HG02970 (cell line): ENCODE results near the gene MEP1A.
"Not testable (repeated sequence)": the region's sequence is repeated elsewhere in the genome, so short reads cannot be mapped to it uniquely, and the experiment has no call there.

Experiments used
- ATAC-seq: cut with Tn5 transposase; IDR thresholded peaks from one replicate; pipeline ENCODE4 v1.9.1; 2021; ENCODE audit warnings: mild to moderate bottlenecking, moderate library complexity, moderate number of reproducible peaks; ENCODE audit not compliant: unreplicated experiment, low FRiP score

The MEP1A gene, protein sequence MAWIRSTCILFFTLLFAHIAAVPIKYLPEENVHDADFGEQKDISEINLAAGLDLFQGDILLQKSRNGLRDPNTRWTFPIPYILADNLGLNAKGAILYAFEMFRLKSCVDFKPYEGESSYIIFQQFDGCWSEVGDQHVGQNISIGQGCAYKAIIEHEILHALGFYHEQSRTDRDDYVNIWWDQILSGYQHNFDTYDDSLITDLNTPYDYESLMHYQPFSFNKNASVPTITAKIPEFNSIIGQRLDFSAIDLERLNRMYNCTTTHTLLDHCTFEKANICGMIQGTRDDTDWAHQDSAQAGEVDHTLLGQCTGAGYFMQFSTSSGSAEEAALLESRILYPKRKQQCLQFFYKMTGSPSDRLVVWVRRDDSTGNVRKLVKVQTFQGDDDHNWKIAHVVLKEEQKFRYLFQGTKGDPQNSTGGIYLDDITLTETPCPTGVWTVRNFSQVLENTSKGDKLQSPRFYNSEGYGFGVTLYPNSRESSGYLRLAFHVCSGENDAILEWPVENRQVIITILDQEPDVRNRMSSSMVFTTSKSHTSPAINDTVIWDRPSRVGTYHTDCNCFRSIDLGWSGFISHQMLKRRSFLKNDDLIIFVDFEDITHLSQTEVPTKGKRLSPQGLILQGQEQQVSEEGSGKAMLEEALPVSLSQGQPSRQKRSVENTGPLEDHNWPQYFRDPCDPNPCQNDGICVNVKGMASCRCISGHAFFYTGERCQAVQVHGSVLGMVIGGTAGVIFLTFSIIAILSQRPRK

DNA sequence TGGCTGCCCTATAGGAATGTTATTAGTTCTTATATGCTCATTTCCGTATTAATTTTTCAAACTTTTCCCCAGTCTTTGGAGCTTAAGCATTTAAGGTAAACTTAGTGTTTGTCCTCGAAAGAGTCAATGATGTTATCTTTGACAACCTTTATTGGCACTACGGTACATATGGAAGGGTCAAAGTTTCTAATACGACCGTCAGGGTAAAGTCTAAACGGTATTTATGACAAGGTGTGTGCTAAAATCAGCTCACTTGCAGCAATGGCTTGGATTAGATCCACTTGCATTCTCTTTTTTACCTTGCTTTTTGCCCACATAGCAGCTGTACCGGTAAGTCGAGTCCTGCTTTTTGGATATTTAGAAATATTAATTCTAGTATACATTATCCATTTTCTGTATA, at the start of gene MEP1A:
TSS of gene MEP1A (plus strand) at position 252 of the 400 bp plus-strand sequence. CDS start at position 262, 10 bp downstream.
- ATAC-seq = no peak

DNA sequence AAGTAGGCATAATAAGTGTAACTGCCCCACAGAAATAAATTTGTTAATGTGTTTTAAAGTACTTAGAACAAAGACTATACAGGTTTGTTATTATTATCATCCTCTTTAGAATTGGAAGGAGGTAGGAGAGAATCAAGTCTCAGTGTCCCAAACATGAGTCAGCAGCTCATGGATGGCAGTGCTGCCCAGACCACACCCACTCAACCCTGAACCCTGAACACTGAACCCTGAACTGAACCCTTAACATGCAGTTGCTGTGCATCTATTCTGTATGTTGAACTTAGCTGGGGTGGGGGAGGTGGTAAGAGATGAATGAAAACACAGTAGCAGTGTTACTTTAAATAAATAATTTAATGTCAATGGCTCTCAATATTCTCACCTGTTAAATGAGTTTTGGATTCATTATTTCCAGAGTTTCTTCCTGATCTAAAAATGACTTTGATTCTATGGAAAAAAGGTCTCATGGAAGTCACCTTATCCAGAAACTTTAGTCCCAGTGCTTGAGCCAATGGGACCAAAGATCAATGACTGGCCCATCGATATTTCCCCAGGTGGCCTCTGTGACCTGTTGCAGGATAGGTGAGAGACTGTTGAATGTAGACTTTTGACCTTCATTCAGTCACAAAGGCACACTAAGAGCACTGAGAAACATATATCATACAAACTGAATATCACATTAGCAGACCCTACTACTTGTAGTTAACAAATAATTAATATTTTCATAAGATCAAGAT, 49.6 kb upstream of the MEP1A start:
- ATAC-seq = no peak

DNA sequence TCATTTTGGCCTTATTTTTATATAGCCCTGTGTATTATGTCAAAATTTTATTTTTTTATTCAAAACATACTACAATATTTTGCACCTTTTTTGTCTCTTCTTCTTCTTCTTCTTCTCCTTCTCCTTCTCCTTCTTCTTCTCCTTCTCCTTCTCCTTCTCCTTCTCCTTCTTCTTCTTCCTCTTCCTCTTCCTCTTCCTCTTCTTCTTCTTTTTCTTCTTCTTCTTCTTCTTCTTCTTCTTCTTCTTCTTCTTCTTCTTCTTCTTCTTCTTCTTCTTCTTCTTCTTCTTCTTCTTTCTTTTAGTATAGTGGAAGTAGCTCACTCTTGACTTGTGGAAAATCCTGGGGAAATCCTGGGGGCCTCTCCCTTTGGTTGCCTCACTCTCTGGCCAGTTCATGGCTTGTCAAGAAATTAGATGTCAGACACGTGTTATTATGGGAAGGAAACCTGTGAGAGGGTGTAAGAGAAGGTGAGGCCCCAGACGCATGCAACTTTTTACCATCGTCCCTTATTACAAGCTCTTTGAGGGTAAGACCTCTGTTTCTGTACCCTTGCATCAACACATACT, 48.9 kb upstream of the MEP1A start:
- ATAC-seq = not testable (repeated sequence)

DNA sequence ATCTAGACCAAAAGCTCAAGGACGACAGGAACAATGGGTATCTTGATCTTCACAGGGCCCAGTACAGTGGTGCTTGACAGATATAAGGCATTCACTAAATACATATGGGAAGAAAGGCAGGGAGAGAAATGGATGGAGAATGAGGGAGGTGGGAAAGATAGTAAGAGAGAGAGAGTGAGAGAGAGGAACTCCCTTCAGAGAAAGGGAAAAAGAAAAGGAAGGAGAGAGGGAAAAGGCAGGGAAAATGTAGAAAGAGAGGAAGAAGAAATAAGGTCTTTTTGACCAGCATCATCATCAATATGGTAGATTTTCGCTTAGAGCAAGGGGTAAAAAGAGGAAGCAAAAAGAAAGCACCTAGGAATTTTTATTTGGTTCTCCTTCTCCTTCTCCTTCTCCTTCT, 47.2 kb upstream of the MEP1A start:
- no peak for ATAC-seq

DNA sequence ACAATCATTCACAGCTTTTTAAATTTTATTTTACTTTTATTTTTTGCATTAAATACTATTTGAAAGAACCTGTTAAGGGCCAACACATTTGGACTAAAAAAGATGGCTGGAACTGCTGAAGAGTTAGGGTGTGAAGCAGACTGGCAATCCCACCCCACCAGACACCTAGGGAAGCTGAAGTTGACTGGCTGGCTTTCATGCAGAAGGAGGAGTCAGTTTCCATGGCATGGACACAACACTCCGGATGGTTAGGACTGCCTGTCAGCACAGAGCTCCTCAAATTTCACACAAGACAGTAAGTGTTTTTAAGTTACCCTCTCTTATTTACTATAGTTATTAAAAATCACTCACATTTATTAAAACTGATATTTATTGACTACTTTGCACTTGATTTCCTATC, 46.5 kb upstream of the MEP1A start, which contains the start of gene ANKRD66:
TSS of gene ANKRD66 (plus strand) at position 238 of the 400 bp plus-strand sequence. CDS start 5,016 bp downstream, outside the sequence.
- ATAC-seq = no peak

DNA sequence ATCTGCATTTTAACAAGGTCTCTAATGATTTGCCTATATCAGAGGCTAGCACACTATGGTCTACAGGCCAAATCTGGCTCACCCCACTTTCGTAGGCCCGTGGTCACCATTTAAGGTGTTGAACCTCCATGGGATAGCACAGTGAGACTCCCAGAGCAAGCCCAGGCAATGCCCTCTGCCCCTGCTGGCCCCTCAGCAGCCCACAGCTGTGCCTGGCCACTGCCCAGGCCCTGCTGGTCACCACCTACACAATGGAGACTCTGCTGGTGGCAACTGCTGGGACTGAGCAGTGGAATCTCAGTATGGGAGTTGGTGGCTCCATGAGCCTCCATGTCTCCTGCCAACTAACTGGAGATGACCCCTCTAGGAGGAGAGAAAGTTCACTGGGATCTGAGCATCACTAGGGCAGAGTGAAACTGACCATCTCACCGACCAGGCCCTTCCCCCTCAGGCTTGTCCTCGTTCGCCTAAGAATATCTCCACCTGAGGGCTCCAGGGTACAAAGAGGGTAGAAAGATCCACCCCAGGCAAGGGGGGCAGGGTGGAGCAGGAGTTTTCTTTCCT, 44.2 kb upstream of the MEP1A start:
- no peak for ATAC-seq

DNA sequence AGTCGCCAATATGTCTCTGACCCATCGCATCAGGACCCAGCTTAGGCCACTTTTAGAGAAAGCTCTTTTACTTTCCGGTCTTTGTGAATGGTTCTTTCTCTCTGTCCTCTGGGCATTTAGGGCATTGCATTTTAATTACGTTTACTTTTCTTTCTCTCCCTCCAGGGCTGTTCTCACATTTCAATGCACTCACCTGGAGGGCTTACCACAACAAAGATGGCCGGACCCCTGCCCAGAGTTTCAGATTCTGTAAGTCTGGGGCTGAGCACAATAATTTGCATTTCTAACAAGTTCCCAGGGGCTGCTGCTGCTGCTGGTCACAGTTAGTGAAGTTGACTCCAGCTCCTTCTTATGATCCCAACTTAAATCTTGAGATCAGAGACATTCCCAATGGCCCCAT, 43.5 kb upstream of the MEP1A start:
- ATAC-seq = no peak

DNA sequence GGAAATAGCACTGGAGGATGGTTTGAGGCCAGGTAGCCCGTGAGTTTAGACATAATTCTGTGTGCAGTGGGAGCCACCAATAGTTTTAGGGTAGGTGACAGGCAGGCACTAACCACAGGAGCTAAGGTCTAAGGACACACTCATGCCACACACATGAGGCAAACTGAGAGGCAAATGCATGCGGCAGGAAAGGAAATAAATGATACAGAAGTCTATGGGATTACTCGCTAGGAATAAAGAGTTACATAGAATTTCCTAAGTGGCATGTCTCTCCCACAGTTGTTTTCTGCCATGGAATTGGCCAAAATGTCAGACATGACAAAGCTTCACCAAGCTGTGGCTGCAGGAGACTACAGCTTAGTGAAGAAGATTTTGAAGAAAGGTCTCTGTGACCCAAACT, 41.5 kb upstream of the MEP1A start:
- ATAC-seq = no peak

DNA sequence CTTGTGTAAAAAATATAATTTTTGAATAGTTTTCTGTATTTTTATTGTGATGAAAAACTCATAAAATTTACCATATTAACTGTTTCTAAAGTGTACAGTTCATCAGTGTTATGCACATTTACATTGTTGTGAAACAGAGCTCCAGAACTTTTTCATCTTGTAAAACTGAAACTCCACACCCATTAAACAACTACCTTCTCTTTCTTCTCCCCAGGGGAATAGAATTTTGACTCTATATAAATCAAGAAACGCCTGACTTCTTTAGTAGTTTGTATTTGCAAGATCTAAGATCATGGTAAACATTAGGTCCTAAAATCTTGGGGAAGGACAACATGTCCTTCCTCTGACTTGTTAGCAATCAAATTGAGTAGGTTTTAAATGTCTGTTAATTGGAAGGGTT, 37.3 kb upstream of the MEP1A start:
- ATAC-seq = no peak

DNA sequence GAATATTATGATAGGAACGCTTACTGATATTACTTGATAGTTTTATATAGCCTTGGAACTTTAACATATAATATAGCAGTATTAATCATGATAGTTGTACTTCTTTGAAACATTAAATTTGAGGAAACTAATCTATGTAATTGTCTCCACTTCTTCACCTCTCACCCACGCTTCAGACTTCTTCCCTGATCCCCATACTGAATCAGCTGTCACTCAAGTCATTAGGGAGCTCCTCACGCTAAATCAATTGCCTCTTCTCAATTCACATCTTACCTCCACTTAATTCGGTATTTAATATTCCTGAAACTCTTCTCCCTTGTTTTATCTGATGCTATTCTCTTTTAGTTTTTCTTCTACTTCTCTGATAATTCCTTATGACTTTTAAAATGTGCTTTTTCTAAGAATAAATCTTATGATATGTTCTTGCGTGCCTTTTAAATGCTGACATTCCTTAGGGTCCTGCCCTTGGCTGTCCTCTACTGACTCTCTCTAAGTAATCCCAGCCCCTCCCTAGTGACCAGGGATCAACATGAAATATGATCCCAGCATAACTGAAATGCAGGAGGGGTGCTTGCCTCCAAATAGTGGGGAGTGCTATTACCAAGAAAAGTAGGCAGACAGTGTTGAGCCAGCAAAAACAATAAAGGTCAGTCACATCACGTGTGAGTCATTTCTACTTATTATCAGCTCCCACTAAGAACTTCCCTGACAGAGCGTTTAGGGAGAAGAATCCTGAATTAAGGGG, 36.5 kb upstream of the MEP1A start:
- ATAC-seq = no peak

DNA sequence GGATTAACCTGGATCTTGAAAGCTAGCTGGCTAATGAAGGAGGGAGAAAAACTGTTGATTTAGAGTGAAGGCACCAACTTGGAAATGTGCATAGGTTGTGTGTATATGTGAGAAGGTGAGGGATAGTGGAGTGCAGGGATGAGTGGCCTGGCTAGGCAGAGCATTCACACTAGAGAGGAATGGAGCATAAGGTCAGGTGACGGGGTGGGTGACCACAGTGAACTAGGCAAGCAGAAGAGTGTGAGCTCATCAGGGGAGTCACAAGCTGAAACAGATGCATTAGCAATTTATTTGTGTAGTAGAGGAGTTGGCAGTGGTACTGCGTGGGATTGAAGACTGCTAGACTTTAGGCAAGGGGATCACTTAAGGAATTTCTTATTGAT, 36.0 kb upstream of the MEP1A start:
- no peak for ATAC-seq

DNA sequence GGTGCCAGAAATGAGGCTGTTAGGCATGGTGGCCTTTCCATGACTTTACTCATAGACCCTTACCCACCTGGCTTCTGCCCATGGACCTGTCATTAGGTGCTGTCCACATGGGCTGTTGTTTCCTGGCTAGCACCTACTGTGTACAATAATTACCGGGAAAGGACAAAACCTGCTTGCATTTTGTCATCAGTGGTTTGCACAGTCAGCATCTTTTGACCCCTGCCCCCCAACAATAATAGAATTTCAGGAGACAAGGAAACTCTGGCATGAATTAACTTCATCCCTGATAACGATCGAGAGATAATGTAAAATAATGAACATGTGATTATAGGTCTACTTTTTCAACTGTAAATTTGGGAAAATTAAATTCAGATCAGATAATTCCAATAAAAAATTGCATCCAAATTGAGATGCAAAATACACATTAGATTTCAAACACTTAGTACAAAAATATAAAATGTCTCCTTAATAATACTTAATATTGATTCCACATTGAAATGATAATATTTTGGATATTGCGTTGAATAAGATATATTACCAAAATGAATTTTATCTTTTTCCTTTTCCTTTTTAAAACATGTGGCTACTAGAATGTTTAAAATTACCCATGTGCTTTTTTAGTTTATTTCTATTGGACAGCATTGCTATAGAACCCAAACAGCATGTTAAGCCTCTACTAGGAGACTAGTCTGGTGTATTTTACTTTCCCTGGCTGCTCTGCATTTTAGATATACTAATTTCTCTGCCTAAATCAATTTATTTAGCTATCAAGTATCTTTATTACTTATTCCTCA, 34.0 kb upstream of the MEP1A start:
- ATAC-seq = no peak

DNA sequence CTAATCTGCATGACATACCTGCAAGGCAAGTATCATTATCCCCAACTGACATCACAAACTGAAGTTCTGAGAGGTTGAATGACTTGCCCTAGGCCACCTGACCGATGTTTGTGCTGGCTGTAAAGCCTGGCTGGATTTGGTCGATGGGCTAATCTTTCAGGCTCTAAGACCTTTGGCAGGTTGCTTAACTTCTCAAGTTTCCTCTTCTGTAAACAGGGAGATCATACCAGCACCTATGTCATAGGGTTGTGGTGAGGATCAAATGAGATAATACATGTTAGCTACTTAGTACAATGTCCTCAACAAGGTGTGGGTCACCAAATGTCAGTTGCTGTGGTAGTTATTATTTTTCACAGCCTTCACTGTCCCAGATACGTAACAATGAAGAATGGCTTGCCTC, 32.3 kb upstream of the MEP1A start:
- ATAC-seq = no peak

DNA sequence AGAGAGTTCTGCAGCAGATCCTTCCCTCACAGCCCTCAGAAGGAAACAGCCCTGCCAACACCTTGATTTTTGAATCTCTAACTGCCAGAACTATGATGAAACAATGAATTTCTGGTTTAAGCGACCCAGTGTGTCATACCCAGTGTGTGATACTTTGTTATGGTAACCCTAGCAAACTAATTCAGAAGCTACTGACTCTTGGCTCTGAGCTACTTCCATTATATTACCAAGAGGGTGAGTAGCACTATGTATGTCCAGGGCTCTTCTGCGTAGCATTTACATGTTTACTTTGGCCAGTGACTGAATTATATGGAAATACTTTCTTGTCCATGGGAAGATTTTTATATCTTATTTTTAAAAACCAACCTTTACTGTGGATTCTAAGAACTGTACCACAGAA, 29.7 kb upstream of the MEP1A start:
- ATAC-seq = no peak

DNA sequence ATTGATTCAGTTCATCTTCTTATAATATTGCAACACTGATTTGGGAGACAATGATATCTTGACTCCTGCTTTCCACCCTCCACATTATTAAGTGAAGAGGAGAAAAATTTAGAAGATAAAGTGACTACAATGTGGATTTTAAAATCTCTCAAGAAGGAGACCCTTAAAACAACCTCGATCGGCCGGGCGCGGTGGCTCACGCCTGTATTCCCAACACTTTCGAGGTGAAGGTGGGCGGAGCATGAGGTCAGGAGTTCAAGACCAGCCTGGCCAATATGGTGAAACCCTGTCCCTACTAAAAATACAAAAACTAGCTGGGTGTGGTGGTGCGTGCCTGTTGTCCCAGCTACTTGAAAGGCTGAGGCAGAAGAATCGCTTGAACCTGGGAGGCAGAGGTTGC, 28.9 kb upstream of the MEP1A start:
- ATAC-seq = not testable (repeated sequence)

DNA sequence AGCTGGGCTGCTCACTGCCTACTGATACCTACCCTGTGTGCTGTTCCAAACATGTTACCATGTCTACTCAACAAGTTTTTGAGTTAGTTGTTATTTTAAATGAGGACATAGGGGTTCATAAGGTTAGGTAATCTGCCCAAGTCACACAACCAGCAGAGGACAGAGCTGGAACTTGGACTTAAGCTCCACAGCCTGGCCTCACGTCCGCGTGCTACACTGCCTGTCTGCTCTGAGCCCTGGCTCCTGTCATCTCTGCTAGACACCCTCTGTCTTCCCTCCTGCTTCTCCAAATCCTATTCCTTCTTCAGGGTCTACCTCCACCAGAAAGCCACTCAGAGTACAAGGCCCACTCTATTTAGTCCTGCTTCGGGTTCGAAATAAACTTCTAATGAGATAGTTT, 28.2 kb upstream of the MEP1A start:
- no peak for ATAC-seq

DNA sequence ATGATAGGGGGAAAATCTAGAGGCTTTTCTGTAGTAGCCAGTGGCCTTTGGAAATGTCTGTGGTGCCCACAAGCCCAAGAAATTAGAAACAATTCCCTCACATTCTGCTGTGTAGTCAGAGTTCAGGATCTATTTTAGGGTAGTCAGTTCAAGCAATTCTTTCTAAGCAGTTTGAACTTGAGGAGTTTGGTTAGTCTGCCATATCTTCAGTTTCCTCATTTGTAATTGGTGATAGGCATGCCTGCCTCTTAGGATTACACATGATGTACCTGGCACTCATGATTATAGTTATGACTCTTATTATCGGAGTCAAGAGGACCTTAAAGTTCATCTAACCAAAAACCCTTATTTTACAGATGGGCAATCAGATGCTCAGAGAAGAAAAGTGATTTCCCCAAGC, 21.2 kb upstream of the MEP1A start:
- no peak for ATAC-seq

DNA sequence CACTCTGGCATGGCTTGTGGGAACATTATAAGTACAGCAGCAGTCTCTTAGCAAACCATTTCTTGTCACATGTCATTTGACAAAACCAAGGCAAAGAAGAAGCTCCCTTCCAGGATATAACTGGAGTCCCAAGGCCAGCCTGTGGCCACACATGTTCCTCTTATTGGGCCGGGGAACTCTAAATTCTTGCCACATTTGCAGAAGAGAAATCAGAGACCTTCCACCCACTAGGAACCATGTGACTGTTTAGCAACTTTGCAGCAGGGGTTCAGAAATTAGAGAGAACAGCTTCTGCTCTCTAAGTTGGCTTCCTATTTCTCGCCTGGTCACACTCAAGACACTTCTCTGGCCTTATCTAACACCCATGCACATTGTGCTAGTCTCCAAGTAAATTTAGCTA, 20.4 kb upstream of the MEP1A start:
- no peak for ATAC-seq
